Adipose tissue (tissue), 3 donors: ENCODE measurements around the gene RUSC1. TPM values are rescaled to one million over a fixed set of nuclear protein-coding genes. Genes with fewer than 3 reads are reported as not detected.

Experiments
- H3K27ac ChIP-seq: one replicate; pipeline ENCODE4 v1.5.1; 2013; ENCODE audit warnings: low read depth, low read length
- WGBS, 3 donors: extraction: QIAGEN DNeasy Blood & Tissue Kit; methylation state at CpG; one replicate each; pipeline ENCODE4 v1.1.7; 2013; 5-methylcytosine and 5-hydroxymethylcytosine counted together
- polyA plus RNA-seq, 3 donors: library from polyadenylated mRNA; stranded (reverse); fragments of 200-250 nt; gene quantifications; one replicate each; pipeline ENCODE4 v1.2.3, GENCODE V29; 2013
- donor health status: healthy with polysubstance abuse.
- donor health status: Bipolar disorder and iron deficiency.
- donor health status: healthy.

The RUSC1 gene
- polyA plus RNA-seq, 3 donors: 15.4 to 30.0 (median 17.6) TPM

GRCh38 chr1:155360051-155360450, 39.4 kb downstream of the RUSC1 start:
- H3K27ac ChIP-seq: no peak overlapping the region
- WGBS, 3 donors: 93 to 97% (median 96%) methylated on average over 1 of the region's 1 CpG

DNA sequence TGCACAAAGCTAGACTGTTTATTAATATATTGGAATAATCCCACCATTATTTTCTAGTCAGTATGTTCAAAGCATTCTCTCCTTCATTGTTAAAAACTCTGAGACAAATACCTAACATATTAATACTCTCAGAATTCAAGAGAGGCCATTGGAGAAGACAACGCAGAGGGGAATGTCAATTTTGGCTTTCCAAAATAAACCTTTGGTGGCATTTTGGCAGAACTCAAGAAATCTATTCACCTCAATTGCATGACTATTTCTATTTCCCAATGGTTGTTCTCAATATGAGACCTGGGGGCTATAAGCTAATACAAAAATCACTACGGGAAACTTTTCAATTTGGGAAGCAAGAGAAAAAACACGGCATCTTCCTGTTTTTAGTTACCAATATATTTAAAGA, 58.5 kb downstream of the RUSC1 start:
- no peak overlapping the region for H3K27ac ChIP-seq
- WGBS, 3 donors: 23 to 46% (median 36%) methylated on average over 3 of the region's 3 CpGs

- H3K27ac ChIP-seq: no peak overlapping the region
Measured at GRCh38 chr1:155379631-155380090, 59.0 kb downstream of the RUSC1 start.

Other genes with a start within 250 kb of the RUSC1 start
- 1 to 10 TPM in 1 of 3 donors, under 1 TPM in 2; 0.56 to 1.3 (median 0.67) TPM for gene EFNA3, start 242.1 kb upstream of the RUSC1 start, polyA plus RNA-seq
- 10 to 100 TPM; 30.3 to 56.9 (median 32.9) TPM for gene EFNA1, start 193.0 kb upstream of the RUSC1 start, polyA plus RNA-seq
- gene SLC50A1, start 185.0 kb upstream of the RUSC1 start, polyA plus RNA-seq: 10 to 100 TPM; 33.4 to 39.4 (median 36.7) TPM
- gene DPM3, start 180.4 kb upstream of the RUSC1 start, polyA plus RNA-seq: 100 to 1,000 TPM; 177 to 203 (median 201) TPM
- 100 to 1,000 TPM; 176 to 267 (median 201) TPM for gene KRTCAP2, start 147.6 kb upstream of the RUSC1 start, polyA plus RNA-seq
- gene TRIM46, start 147.0 kb upstream of the RUSC1 start, polyA plus RNA-seq: under 1 TPM; 0.16 to 0.45 (median 0.33) TPM
- 10 to 100 TPM; 12.0 to 31.5 (median 13.7) TPM for gene THBS3, start 113.0 kb upstream of the RUSC1 start, polyA plus RNA-seq
- gene MTX1, start 112.2 kb upstream of the RUSC1 start, polyA plus RNA-seq: 10 to 100 TPM; 32.4 to 67.6 (median 47.1) TPM
- gene ENTREP3, start 65.4 kb upstream of the RUSC1 start, polyA plus RNA-seq: 10 to 100 TPM in 2 of 3 donors, 1 to 10 TPM in 1; 7.6 to 15.5 (median 14.2) TPM
- gene SCAMP3, start 58.5 kb upstream of the RUSC1 start, polyA plus RNA-seq: 10 to 100 TPM; 29.9 to 76.7 (median 53.8) TPM
- gene CLK2, start 47.4 kb upstream of the RUSC1 start, polyA plus RNA-seq: 10 to 100 TPM; 25.1 to 37.9 (median 30.1) TPM
- 1 to 10 TPM; 1.0 to 1.6 (median 1.3) TPM for gene HCN3, start 43.4 kb upstream of the RUSC1 start, polyA plus RNA-seq
- gene PKLR, start 19.5 kb upstream of the RUSC1 start, polyA plus RNA-seq: under 1 TPM in 1 of 3 donors, not detected in 2; 0.02 TPM
- 100 to 1,000 TPM in 1 of 3 donors, 10 to 100 TPM in 2; 79.0 to 123 (median 98.9) TPM for gene FDPS, start 12.0 kb upstream of the RUSC1 start, polyA plus RNA-seq
- 10 to 100 TPM in 2 of 3 donors, 1 to 10 TPM in 1; 5.6 to 13.6 (median 12.0) TPM for gene ASH1L, start 241.9 kb downstream of the RUSC1 start, polyA plus RNA-seq